SK-N-SH (cell line): ENCODE results near the gene EXD2. TPM values are rescaled to one million over a fixed set of nuclear protein-coding genes. Genes with fewer than 3 reads are reported as not detected.
"Not testable (repeated sequence)": the region's sequence is repeated elsewhere in the genome, so short reads cannot be mapped to it uniquely, and the experiment has no call there.

ENCODE experiments used
- CTCF ChIA-PET: fragments of 300-600, 350-600 bp; formaldehyde crosslinking; extraction: SDS; loops from one replicate; lab custom pipeline; 2021; lab: Yijun Ruan, JAX
- POLR2A ChIA-PET: fragments of 350-600 bp; sonication (Branson Sonifier 250); formaldehyde crosslinking; extraction: SDS; loops from one replicate; lab custom pipeline; 2020; ENCODE audit warnings: antibody characterized with exemption, inconsistent platforms; lab: Yijun Ruan, JAX
- DNase-seq: peaks from one replicate; pipeline ENCODE4 v3.0.0; 2012
- H2AFZ ChIP-seq: fragments of 200-600 bp; sonication (generic); 2 replicates; pipeline ENCODE4 v1.8.1; 2016; ENCODE audit warnings: antibody characterized with exemption, mild to moderate bottlenecking, low read depth
- H3F3A ChIP-seq: fragments of 200-600 bp; sonication (generic); replicated peaks from 2 replicates; pipeline ENCODE3; 2016; ENCODE audit warnings: antibody characterized with exemption, mild to moderate bottlenecking; ENCODE audit not compliant: insufficient read depth
- H3K27ac ChIP-seq, 2 experiments: fragments of 200-500 bp in 1 of 2; fragments of 200-600 bp in 1 of 2; sonication (Bioruptor generic) in 1 of 2; sonication (generic), shearing (Covaris generic) in 1 of 2; 2 replicates each; pipeline versions ENCODE4 v1.5.1 to v1.6.1; 2014 to 2016; ENCODE audit warnings: low read depth in 2 of 2, inconsistent platforms in 1 of 2, low read length in 1 of 2, mild to moderate bottlenecking in 1 of 2, mixed read lengths in 1 of 2
- H3K27me3 ChIP-seq: fragments of 200-600 bp; sonication (generic), shearing (Covaris generic); 2 replicates; pipeline ENCODE4 v1.6.1; 2016; ENCODE audit warnings: mixed run types; ENCODE audit not compliant: insufficient read depth
- H3K36me3 ChIP-seq, 2 experiments: fragments of 200-500 bp in 1 of 2; fragments of 200-600 bp in 1 of 2; sonication (Bioruptor generic) in 1 of 2; sonication (generic) in 1 of 2; replicated peaks in 1 of 2; 2 replicates each; pipeline versions ENCODE3 to v1.5.1; 2014 to 2016; ENCODE audit warnings: low read length in 1 of 2, mild to moderate bottlenecking in 1 of 2; ENCODE audit not compliant: insufficient read depth in 2 of 2, control insufficient read depth in 1 of 2
- H3K4me1 ChIP-seq, 2 experiments: fragments of 200-500 bp in 1 of 2; fragments of 200-600 bp in 1 of 2; sonication (Bioruptor generic) in 1 of 2; sonication (generic), shearing (Covaris generic) in 1 of 2; 2 replicates each; pipeline versions ENCODE4 v1.5.1 to v1.6.1; 2014 to 2016; ENCODE audit warnings: low read depth in 1 of 2, low read length in 1 of 2, mixed run types in 1 of 2; ENCODE audit not compliant: insufficient read depth in 2 of 2, control insufficient read depth in 1 of 2
- H3K4me2 ChIP-seq: fragments of 200-600 bp; sonication (generic), shearing (Covaris generic); 2 replicates; pipeline ENCODE4 v1.6.1; 2017; ENCODE audit warnings: mixed run types
- H3K4me3 ChIP-seq, 2 experiments: fragments of 200-500 bp in 1 of 2; fragments of 200-600 bp in 1 of 2; sonication (Bioruptor generic) in 1 of 2; sonication (generic), shearing (Covaris generic) in 1 of 2; 2 replicates each; pipeline versions ENCODE4 v1.5.1 to v1.8.1; 2014 to 2016; ENCODE audit warnings: low read depth in 2 of 2, inconsistent platforms in 1 of 2, low read length in 1 of 2, mild to moderate bottlenecking in 1 of 2, mixed read lengths in 1 of 2, moderate library complexity in 1 of 2
- H3K79me2 ChIP-seq: fragments of 200-600 bp; sonication (generic); 2 replicates; pipeline ENCODE4 v1.8.1; 2017; ENCODE audit warnings: mild to moderate bottlenecking; ENCODE audit not compliant: insufficient read depth
- H3K9ac ChIP-seq: fragments of 200-600 bp; sonication (generic); 2 replicates; pipeline ENCODE4 v1.6.1; 2017; ENCODE audit warnings: mixed run types
- H3K9me2 ChIP-seq: fragments of 200-600 bp; sonication (generic); 2 replicates; pipeline ENCODE4 v1.6.1; 2017; ENCODE audit warnings: mixed run types
- H3K9me3 ChIP-seq: fragments of 200-600 bp; sonication (generic); 2 replicates; pipeline ENCODE4 v1.6.1; 2017; ENCODE audit warnings: mixed run types, mild to moderate bottlenecking, moderate library complexity
- H4K20me1 ChIP-seq: fragments of 200-600 bp; sonication (generic); 2 replicates; pipeline ENCODE4 v1.6.1; 2017; ENCODE audit warnings: mild to moderate bottlenecking, mixed run types; ENCODE audit not compliant: insufficient read depth
- CHD2 ChIP-seq: fragments of 150-350 bp; IDR thresholded peaks from 2 replicates; pipeline ENCODE4 v1.6.1; 2018; ENCODE audit warnings: low read length; ENCODE audit not compliant: partially characterized antibody
- CTCF ChIP-seq: fragments of 200-600 bp; sonication (generic); IDR thresholded peaks from 2 replicates; pipeline ENCODE4 v1.6.1; 2017; ENCODE audit warnings: antibody characterized with exemption, mild to moderate bottlenecking, moderate library complexity
- ELF1 ChIP-seq: IDR thresholded peaks from 2 replicates; pipeline ENCODE4 v1.4.0; 2012
- EZH2phosphoT487 ChIP-seq: fragments of 200-600 bp; sonication (generic); IDR thresholded peaks from 2 replicates; pipeline ENCODE4 v1.6.1; 2017; ENCODE audit warnings: low read depth, mixed run types, mild to moderate bottlenecking, antibody characterized with exemption, moderate library complexity, borderline replicate concordance
- FOSL2 ChIP-seq: IDR thresholded peaks from 2 replicates; pipeline ENCODE4 v1.4.0; 2012; ENCODE audit warnings: low read depth, mild to moderate bottlenecking, moderate library complexity, borderline replicate concordance
- GABPA ChIP-seq: IDR thresholded peaks from 2 replicates; pipeline ENCODE4 v1.4.0; 2012; ENCODE audit warnings: low read depth, mild to moderate bottlenecking
- MAX ChIP-seq: IDR thresholded peaks from 2 replicates; pipeline ENCODE4 v1.4.0; 2012; ENCODE audit warnings: low read depth
- MEF2A ChIP-seq: IDR thresholded peaks from 2 replicates; pipeline ENCODE4 v1.4.0; 2012; ENCODE audit warnings: low read depth, borderline replicate concordance
- MXI1 ChIP-seq: IDR thresholded peaks from 2 replicates; pipeline ENCODE4 v1.6.1; 2012; ENCODE audit warnings: mild to moderate bottlenecking, low read depth, low read length, improper control_type of control experiment
- NFIC ChIP-seq: IDR thresholded peaks from 2 replicates; pipeline ENCODE4 v1.4.0; 2012; ENCODE audit warnings: borderline replicate concordance
- NRF1 ChIP-seq: IDR thresholded peaks from 2 replicates; pipeline ENCODE4 v1.6.1; 2012; ENCODE audit warnings: low read depth, mild to moderate bottlenecking, low read length
- POLR2AphosphoS5 ChIP-seq: IDR thresholded peaks from 2 replicates; pipeline ENCODE4 v1.6.1; 2012; ENCODE audit warnings: low read depth, low read length
- SMC3 ChIP-seq: IDR thresholded peaks from 2 replicates; pipeline ENCODE4 v1.6.1; 2012; ENCODE audit warnings: low read depth, low read length, improper control_type of control experiment
- TCF12 ChIP-seq: IDR thresholded peaks from 2 replicates; pipeline ENCODE4 v1.4.0; 2012
- TEAD4 ChIP-seq: IDR thresholded peaks from 2 replicates; pipeline ENCODE4 v1.4.0; 2012; ENCODE audit warnings: mild to moderate bottlenecking, borderline replicate concordance; ENCODE audit not compliant: insufficient read depth
- WGBS: methylation state at CpG from one replicate; pipeline ENCODE4 v1.1.6; 2017; ENCODE audit warnings: low lambda C conversion rate; 5-methylcytosine and 5-hydroxymethylcytosine counted together
- polyA plus RNA-seq, 3 experiments: library from polyadenylated mRNA; depleted of rRNA; stranded (reverse); fragments of >200 nt; gene quantifications; 2 replicates each; pipeline ENCODE4 v1.2.3, GENCODE V29; 2012
- TF ChIP-seq, protein P1 (sequence below): IDR thresholded peaks from 2 replicates; pipeline ENCODE4 v1.4.0; 2012; ENCODE audit warnings: low read depth, borderline replicate concordance

EXD2 gene
- polyA plus RNA-seq, 1 of the 3 experiments (the other 2 are of a cell fraction), result 15.1 TPM

DNA sequence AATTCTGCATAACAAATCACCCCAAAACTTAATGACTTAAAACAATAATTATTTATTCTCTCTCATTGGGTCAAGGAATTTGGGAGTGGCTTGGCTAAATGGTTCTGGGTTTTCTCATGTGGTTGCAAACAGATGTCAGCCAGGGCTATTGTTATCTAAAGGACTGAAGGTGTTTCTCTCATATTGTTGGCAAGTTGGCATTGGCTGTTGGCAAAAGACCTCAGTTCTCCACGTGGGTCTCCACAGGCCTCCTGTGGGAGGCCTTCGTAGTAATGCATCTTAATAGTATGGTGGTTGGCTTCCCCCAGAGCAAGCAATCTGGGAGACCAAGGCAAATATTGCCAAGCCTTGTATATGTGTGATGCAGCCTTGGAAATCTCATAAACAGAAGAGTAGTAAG lies 83.0 kb downstream of the EXD2 start:
- CTCF ChIA-PET, result interaction anchor here (1.2 to 1.9 kb wide), 2 partner anchors 13 to 21 kb away, joined by 3 to 6 read pairs; no protein-coding TSS in a partner anchor

GRCh38 chr14:69275331-69275730 lies 84.0 kb downstream of the EXD2 start:
- CTCF ChIA-PET, result interaction anchor here (0.7 to 1.9 kb wide), 4 partner anchors 12 to 20 kb away, joined by 3 to 6 read pairs (median 4); partner anchors contain the start of gene GALNT16
- no peaks in the 10 kb centered on the region for H3K4me1 ChIP-seq
- WGBS, result 100% methylated on average over 2 of the region's 2 CpGs

More for the DNA sequence above, 83.0 kb downstream of the EXD2 start:
- Histone ChIP-seq H3K27me3 (no peaks in the 10 kb centered on the region), H2AFZ (no peak overlapping the region), H4K20me1 (no peaks in the 10 kb centered on the region), H3F3A (no peaks in the 10 kb centered on the region), H3K79me2 (no peaks in the 10 kb centered on the region), H3K9ac (no peak overlapping the region), H3K4me3 (no peak overlapping the region), H3K4me2 (no peak overlapping the region), H3K9me3 (no peaks in the 10 kb centered on the region), H3K36me3 (no peaks in the 10 kb centered on the region)
- WGBS, result 75% methylated on average over 2 of the region's 2 CpGs
- DNase-seq, result no peak
- TF ChIP-seq GABPA, result no peak
- TF ChIP-seq EZH2phosphoT487, result no peak
- no peak for TF ChIP-seq TCF12
- no peak for TF ChIP-seq POLR2AphosphoS5
- TF ChIP-seq MEF2A, result no peak
- TF ChIP-seq, all 33 proteins: peak for 0
- Histone ChIP-seq H3K9me2 (no peaks in the 10 kb centered on the region), H3K4me1 (no peaks in the 10 kb centered on the region), H3K27ac (no peak overlapping the region)
- POLR2A ChIA-PET, result interaction anchor here (0.6 kb wide), 1 partner anchor 174 kb away, joined by 3 read pairs; no protein-coding TSS in a partner anchor

DNA sequence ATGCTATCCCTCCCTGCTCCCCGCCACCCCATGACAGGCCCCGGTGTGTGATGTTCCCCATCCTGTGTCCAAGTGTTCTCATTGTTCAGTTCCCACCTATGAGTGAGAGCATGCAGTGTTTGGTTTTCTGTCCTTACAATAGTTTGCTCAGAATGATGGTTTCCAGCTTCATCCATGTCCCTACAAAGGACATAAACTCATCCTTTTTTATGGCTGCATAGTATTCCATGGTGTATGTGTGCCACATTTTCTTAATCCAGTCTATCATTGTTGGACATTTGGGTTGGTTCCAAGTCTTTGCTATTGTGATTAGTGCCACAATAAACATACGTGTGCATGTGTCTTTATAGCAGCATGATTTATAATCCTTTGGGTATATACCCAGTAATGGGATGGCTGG lies 86.1 kb downstream of the EXD2 start:
- H3K9ac ChIP-seq, H3K9me3 ChIP-seq, H3K4me3 ChIP-seq, H3K9me2 ChIP-seq, H4K20me1 ChIP-seq, H3F3A ChIP-seq, H3K27ac ChIP-seq, DNase-seq, H3K27me3 ChIP-seq, CTCF ChIA-PET, H3K79me2 ChIP-seq, POLR2A ChIA-PET, H3K4me2 ChIP-seq, H2AFZ ChIP-seq, H3K36me3 ChIP-seq, H3K4me1 ChIP-seq: not testable (repeated sequence)
- WGBS, result 94% methylated on average over 3 of the region's 3 CpGs

More at GRCh38 chr14:69275331-69275730, 84.0 kb downstream of the EXD2 start:
- no peaks in the 10 kb centered on the region for H3K27me3 ChIP-seq
- TF ChIP-seq TEAD4 (no peak), CTCF (no peak), CHD2 (no peak), MXI1 (no peak), NFIC (no peak), SMC3 (no peak), ELF1 (no peak), MAX (no peak), FOSL2 (no peak), NRF1 (no peak)
- TF ChIP-seq, protein P1, sequence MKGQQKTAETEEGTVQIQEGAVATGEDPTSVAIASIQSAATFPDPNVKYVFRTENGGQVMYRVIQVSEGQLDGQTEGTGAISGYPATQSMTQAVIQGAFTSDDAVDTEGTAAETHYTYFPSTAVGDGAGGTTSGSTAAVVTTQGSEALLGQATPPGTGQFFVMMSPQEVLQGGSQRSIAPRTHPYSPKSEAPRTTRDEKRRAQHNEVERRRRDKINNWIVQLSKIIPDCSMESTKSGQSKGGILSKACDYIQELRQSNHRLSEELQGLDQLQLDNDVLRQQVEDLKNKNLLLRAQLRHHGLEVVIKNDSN, result no peak
- H4K20me1 ChIP-seq, result no peaks in the 10 kb centered on the region
- H3F3A ChIP-seq, result no peaks in the 10 kb centered on the region
- no peak for DNase-seq
- POLR2A ChIA-PET, result no interaction called here
- H3K27ac ChIP-seq, result no peak overlapping the region
- no peak overlapping the region for H3K9ac ChIP-seq
- no peak overlapping the region for H2AFZ ChIP-seq
- no peak overlapping the region for H3K4me3 ChIP-seq
- H3K79me2 ChIP-seq, result no peaks in the 10 kb centered on the region
- H3K9me3 ChIP-seq, result no peaks in the 10 kb centered on the region
- H3K36me3 ChIP-seq, result no peaks in the 10 kb centered on the region
- no peaks in the 10 kb centered on the region for H3K9me2 ChIP-seq
- H3K4me2 ChIP-seq, result no peak overlapping the region
